ENCODE results near the gene RPL10A. TPM values are rescaled to one million over a fixed set of nuclear protein-coding genes. Genes with fewer than 3 reads are reported as not detected.

Gene RPL10A
- total and polyA plus RNA-seq, 4 experiments from 2014 or later = 844 to 2,070 (median 1,531) TPM

DNA sequence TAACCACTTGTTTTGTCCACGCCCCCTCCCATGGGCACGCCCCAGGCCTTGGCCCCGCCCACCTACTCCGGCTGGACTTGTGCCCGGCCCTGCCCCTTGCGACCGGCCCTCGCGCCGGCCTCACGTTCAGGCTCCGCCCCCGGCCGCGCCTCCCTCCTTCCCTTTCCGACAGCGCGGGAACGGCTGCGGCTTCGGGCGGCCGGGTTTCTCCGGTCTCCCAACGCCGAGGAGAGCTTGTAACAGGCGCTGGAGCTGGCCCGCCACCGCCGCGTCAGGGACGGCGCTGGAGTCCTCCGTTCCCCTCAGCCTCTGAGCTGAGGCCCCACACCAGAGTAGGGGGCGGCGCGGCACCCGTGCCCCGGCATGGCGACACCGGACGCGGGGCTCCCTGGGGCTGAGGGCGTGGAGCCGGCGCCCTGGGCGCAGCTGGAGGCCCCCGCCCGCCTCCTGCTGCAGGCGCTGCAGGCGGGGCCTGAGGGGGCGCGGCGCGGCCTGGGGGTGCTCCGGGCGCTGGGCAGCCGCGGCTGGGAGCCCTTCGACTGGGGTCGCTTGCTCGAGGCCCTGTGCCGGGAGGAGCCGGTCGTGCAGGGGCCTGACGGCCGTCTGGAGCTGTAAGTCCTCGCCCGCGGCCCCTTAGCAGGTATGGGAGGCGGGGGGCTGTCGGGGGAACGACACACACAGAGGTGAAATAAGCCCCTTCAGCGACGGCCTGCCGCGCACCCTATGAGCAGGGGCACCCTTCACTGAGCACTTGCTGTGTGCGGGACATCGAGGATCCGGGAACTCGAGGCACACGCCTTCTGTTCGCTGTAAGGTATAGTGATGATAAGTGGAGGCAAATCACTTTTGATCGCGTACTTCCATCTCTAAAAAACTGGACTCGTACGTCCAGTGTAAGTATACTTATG, 15.8 kb upstream of the RPL10A start, which contains the start of gene FANCE:
Gene FANCE, plus strand, starts transcription at position 156 of the 908 bp plus-strand sequence. Its CDS starts 208 bp downstream, at position 364.
- Histone ChIP-seq H3K4me3 (ENCODE audit: low read length in 2 of 2) (peak within 1 kb of the TSS; percentile 0 to 66), H3K27ac (ENCODE audit: low read depth, low read length) (peak within 1 kb of the TSS; percentile 59), H3K27me3 (ENCODE audit: insufficient read depth, low read length) (no peaks in the 10 kb centered on the region), H3K4me1 (ENCODE audit: insufficient read depth, low read length) (peaks cover 40% of the 10 kb centered on the region), H3K36me3 (ENCODE audit: insufficient read depth, low read length) (no peaks in the 10 kb centered on the region), H3K9me3 (ENCODE audit: control insufficient read depth in 1 of 2, low read length in 2 of 2) (no peaks in the 10 kb centered on the region)
- Mint-ChIP-seq H3K4me3 (peak within 1 kb of the TSS; percentile 84 to 91 (median 87)), H3K36me3 (peaks cover 10 to 14% of the 10 kb centered on the region in 2 donors), H3K4me1 (peaks cover 29 to 53% (median 39%) of the 10 kb centered on the region in 4 donors), H3K27me3 (no peaks in the 10 kb centered on the region), H3K27ac (peak within 1 kb of the TSS; percentile 54 to 94 (median 89)), H3K9me3 (no peaks in the 10 kb centered on the region)
- ChIA-PET CTCF (ENCODE audit: partially characterized antibody) (interaction anchor here (0.9 to 11.9 kb wide), 11 partner anchors 11 to 275 kb away, joined by 3 to 243 read pairs (median 7); partner anchors contain the start of genes DEF6, PPARD and RPL10A), POLR2A (ENCODE audit: partially characterized antibody) (interaction anchor here (0.7 to 7.5 kb wide), 9 partner anchors 16 to 284 kb away, joined by 3 to 107 read pairs (median 7); partner anchors contain the start of genes ARMC12, DEF6, PPARD and RPL10A)
- intact Hi-C loops (cut with micrococcal nuclease) = loop anchor here (1.0 to 5.0 kb wide), 2 partner anchors 16 to 285 kb away; partner anchors contain the start of genes ARMC12 and RPL10A
- peak; percentile 77 to 90 (median 81) for DNase-seq

DNA sequence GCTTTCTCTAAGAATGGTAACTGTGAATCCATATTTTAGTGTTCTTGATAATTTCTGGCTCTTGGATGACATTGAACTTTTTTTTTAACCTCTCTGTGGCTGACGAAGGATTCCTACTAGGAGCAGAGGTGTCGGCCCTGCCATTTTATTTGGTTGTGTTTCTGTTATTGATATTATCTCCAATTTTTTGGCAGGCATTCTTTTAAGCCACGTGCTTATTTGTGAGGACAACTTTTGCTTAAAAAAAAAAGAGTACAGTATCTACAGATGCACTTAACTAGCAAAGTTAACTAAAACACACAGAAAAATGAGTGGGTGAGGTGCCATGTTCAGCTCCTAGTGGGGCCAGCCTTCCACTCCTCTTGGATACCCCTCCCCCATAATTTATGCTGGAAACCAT, 15.0 kb upstream of the RPL10A start:
- Histone ChIP-seq H3K27me3 (ENCODE audit: insufficient read depth, low read length) (no peaks in the 10 kb centered on the region), H3K9me3 (ENCODE audit: control insufficient read depth in 1 of 2, low read length in 2 of 2) (no peaks in the 10 kb centered on the region), H3K27ac (ENCODE audit: low read depth, low read length) (peak overlapping the region; percentile 59), H3K4me1 (ENCODE audit: insufficient read depth, low read length) (peaks cover 40% of the 10 kb centered on the region), H3K4me3 (ENCODE audit: low read length in 2 of 2) (peak overlapping the region in 1 of 2 donors; percentile 66), H3K36me3 (ENCODE audit: insufficient read depth, low read length) (peaks cover 6% of the 10 kb centered on the region)
- ChIA-PET POLR2A (ENCODE audit: partially characterized antibody) (interaction anchor here (0.7 to 7.5 kb wide), 6 partner anchors 15 to 143 kb away, joined by 3 to 107 read pairs (median 7); partner anchors contain the start of genes PPARD, RPL10A and TEAD3), CTCF (ENCODE audit: partially characterized antibody) (interaction anchor here (0.8 to 11.9 kb wide), 8 partner anchors 14 to 157 kb away, joined by 3 to 243 read pairs (median 6); partner anchors contain the start of genes DEF6, PPARD and RPL10A)
- peaks cover 15 to 19% of the 10 kb centered on the region in 2 donors for H3K36me3 Mint-ChIP-seq
- H3K4me3 Mint-ChIP-seq = peak overlapping the region; percentile 81 to 91 (median 86)
- peaks cover 29 to 53% (median 39%) of the 10 kb centered on the region in 4 donors for H3K4me1 Mint-ChIP-seq
- no peaks in the 10 kb centered on the region for H3K9me3 Mint-ChIP-seq
- no peaks in the 10 kb centered on the region for H3K27me3 Mint-ChIP-seq
- intact Hi-C loops (cut with micrococcal nuclease) = loop anchor here (5.0 kb wide), 1 partner anchor 284 kb away; the partner anchor contains the start of gene ARMC12
- H3K27ac Mint-ChIP-seq = peak overlapping the region in 5 of 7 donors; percentile 4 to 83 (median 66)
- DNase-seq = no peak

DNA sequence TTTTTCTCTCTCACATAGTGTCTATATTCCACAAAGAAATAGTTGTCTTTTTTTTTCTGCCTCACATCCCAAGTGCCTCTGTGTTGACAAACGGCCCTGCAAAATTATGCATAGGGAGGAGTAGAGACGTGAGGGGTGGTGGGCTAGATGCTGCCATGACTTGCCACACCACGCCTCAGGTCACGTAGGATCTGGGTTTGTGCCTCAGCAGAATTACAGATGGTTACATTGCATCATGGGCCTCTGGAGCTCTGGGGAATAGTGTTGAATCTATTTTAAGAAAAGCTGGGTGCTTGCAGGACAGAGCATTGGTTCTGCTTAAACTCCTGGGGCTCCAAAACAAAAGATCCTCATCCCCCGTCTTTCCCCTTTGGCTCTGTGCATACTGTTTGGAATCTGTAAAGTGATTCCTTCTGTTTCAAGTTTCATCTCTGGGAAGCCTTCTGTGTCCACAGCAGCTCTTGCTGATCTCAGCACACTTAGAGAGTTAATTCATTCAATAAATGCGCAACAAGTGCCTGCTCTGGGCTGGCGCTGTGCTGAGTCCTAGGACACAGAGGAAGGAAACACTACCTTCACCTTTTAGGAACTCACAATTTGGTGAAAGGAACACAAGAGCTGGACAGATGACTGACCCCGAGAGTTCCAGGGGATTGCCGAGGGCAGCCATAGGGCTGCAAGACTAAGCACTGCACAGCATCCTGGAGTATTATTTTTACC, 13.7 kb upstream of the RPL10A start:
- Mint-ChIP-seq H3K27ac (peak overlapping the region in 3 of 7 donors; percentile 30 to 77 (median 52)), H3K36me3 (peaks cover 24 to 26% of the 10 kb centered on the region in 2 donors), H3K4me3 (peak overlapping the region in 6 of 8 donors; percentile 14 to 91 (median 42)), H3K4me1 (peaks cover 28 to 49% (median 39%) of the 10 kb centered on the region in 4 donors), H3K27me3 (no peaks in the 10 kb centered on the region), H3K9me3 (no peaks in the 10 kb centered on the region)
- Histone ChIP-seq H3K4me1 (ENCODE audit: insufficient read depth, low read length) (peaks cover 33% of the 10 kb centered on the region), H3K36me3 (ENCODE audit: insufficient read depth, low read length) (peaks cover 12% of the 10 kb centered on the region), H3K9me3 (ENCODE audit: control insufficient read depth in 1 of 2, low read length in 2 of 2) (no peaks in the 10 kb centered on the region), H3K27ac (ENCODE audit: low read depth, low read length) (no peak overlapping the region), H3K27me3 (ENCODE audit: insufficient read depth, low read length) (no peaks in the 10 kb centered on the region), H3K4me3 (ENCODE audit: low read length in 2 of 2) (no peak overlapping the region)
- POLR2A ChIA-PET (ENCODE audit: partially characterized antibody) = interaction anchor here (1.3 to 7.5 kb wide), 3 partner anchors 14 to 112 kb away, joined by 3 to 107 read pairs (median 58); partner anchors contain the start of genes PPARD and RPL10A
- no peak for DNase-seq
- CTCF ChIA-PET (ENCODE audit: partially characterized antibody) = interaction anchor here (0.6 to 9.7 kb wide), 6 partner anchors 12 to 158 kb away, joined by 3 to 158 read pairs (median 6); partner anchors contain the start of genes DEF6, PPARD and RPL10A
- intact Hi-C loops (cut with micrococcal nuclease) = loop anchor here (5.0 kb wide), 1 partner anchor 283 kb away; the partner anchor contains the start of gene ARMC12

DNA sequence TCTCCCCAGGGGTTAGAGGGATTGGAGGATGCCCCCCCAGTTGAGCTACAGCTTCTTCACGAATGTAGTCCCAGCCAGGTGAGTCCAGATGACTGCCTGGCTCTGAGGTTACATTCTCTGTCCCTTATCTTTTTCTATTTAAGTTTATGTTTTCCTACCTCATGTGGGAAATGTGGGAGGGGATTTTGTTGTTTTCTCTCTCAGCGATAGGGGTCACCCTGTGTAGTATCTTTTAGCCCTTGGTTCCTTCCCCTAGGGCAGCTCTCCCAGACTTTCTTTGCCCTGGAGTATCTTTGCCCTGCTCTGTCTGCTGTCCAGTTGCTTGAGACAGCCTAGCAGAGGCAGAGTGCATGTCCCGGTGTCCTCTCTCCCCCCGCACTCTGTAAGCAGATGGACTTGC, 10.3 kb upstream of the RPL10A start:
- DNase-seq = no peak
- H3K9me3 Mint-ChIP-seq = no peaks in the 10 kb centered on the region
- Histone ChIP-seq H3K9me3 (ENCODE audit: control insufficient read depth in 1 of 2, low read length in 2 of 2) (no peaks in the 10 kb centered on the region), H3K4me3 (ENCODE audit: low read length in 2 of 2) (no peak overlapping the region), H3K4me1 (ENCODE audit: insufficient read depth, low read length) (peaks cover 19% of the 10 kb centered on the region), H3K36me3 (ENCODE audit: insufficient read depth, low read length) (peaks cover 14% of the 10 kb centered on the region), H3K27ac (ENCODE audit: low read depth, low read length) (no peak overlapping the region), H3K27me3 (ENCODE audit: insufficient read depth, low read length) (no peaks in the 10 kb centered on the region)
- peaks cover 34 to 37% of the 10 kb centered on the region in 2 donors for H3K36me3 Mint-ChIP-seq
- POLR2A ChIA-PET (ENCODE audit: partially characterized antibody) = interaction anchor here (0.6 to 1.7 kb wide), 2 partner anchors 10 to 101 kb away, joined by 4 to 8 read pairs; partner anchors contain the start of gene RPL10A
- no peaks in the 10 kb centered on the region for H3K27me3 Mint-ChIP-seq
- peaks cover 16 to 29% (median 21%) of the 10 kb centered on the region in 4 donors for H3K4me1 Mint-ChIP-seq
- peak overlapping the region in 1 of 8 donors; percentile 40 for H3K4me3 Mint-ChIP-seq
- peak overlapping the region in 2 of 7 donors; percentile 46 to 60 for H3K27ac Mint-ChIP-seq
- intact Hi-C loops (cut with micrococcal nuclease) = no loop called here
- CTCF ChIA-PET (ENCODE audit: partially characterized antibody) = interaction anchor here (0.8 to 2.5 kb wide), 5 partner anchors 8 to 116 kb away, joined by 3 to 8 read pairs (median 4); no protein-coding TSS in a partner anchor

DNA sequence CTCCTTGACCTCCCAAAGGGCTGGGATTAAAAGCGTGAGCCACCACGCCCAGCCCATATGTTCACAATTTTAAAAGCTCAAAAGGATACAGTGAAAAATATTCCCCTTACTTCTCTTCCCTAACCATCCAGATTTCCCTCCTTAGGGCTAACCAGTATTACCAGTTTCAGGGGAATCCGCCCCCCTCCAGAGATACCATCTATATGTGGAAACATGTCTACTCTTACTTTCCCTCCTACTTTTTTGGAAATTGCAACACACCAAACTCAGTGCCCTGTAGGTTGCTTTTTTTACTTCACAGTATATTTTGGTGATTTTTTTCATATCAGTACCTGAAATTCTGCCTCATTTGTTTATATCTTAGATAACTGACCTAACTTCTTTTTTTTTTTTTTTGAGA, 6.9 kb upstream of the RPL10A start:
- no peak overlapping the region for H3K4me3 Mint-ChIP-seq
- Histone ChIP-seq H3K4me3 (ENCODE audit: low read length in 2 of 2) (no peak overlapping the region), H3K36me3 (ENCODE audit: insufficient read depth, low read length) (peaks cover 18% of the 10 kb centered on the region), H3K4me1 (ENCODE audit: insufficient read depth, low read length) (no peaks in the 10 kb centered on the region), H3K27me3 (ENCODE audit: insufficient read depth, low read length) (no peaks in the 10 kb centered on the region), H3K27ac (ENCODE audit: low read depth, low read length) (no peak overlapping the region), H3K9me3 (ENCODE audit: control insufficient read depth in 1 of 2, low read length in 2 of 2) (no peaks in the 10 kb centered on the region)
- DNase-seq = no peak
- intact Hi-C loops (cut with micrococcal nuclease) = no loop called here
- ChIA-PET POLR2A (ENCODE audit: partially characterized antibody) (interaction anchor here (0.7 kb wide), 1 partner anchor 46 kb away, joined by 3 read pairs; no protein-coding TSS in a partner anchor), CTCF (ENCODE audit: partially characterized antibody) (interaction anchor here (1.1 kb wide), 1 partner anchor 90 kb away, joined by 5 read pairs; no protein-coding TSS in a partner anchor)
- peaks cover 28 to 29% of the 10 kb centered on the region in 2 donors for H3K36me3 Mint-ChIP-seq
- no peaks in the 10 kb centered on the region for H3K9me3 Mint-ChIP-seq
- H3K27me3 Mint-ChIP-seq = no peaks in the 10 kb centered on the region
- H3K27ac Mint-ChIP-seq = peak overlapping the region in 1 of 7 donors; percentile 32
- peaks cover 1 to 5% (median 2%) of the 10 kb centered on the region in 4 donors for H3K4me1 Mint-ChIP-seq

DNA sequence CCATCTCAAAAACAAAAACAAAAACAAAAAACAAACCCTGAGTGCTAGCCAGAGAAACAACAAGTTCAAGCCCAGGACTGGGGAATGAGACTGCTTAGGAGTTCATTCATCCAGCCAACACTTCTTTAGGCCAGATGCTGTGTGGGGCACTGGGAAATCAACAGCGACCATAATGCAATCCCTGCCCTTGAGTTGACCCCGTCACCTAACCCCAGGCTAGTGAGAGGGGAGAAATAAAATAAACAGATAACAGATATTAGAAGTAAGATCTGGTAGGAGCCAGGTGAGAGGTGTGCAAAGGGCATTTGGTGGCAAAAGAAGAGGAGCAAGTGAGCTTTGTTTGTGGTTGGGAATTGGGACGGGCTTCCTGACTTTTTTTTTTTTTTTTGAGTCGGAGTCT, 4.9 kb upstream of the RPL10A start:
- intact Hi-C loops (cut with micrococcal nuclease) = no loop called here
- Histone ChIP-seq H3K27me3 (ENCODE audit: insufficient read depth, low read length) (no peaks in the 10 kb centered on the region), H3K27ac (ENCODE audit: low read depth, low read length) (no peak overlapping the region), H3K4me1 (ENCODE audit: insufficient read depth, low read length) (peaks cover 7% of the 10 kb centered on the region), H3K36me3 (ENCODE audit: insufficient read depth, low read length) (peaks cover 11% of the 10 kb centered on the region), H3K4me3 (ENCODE audit: low read length in 2 of 2) (no peak overlapping the region), H3K9me3 (ENCODE audit: control insufficient read depth in 1 of 2, low read length in 2 of 2) (no peaks in the 10 kb centered on the region)
- Mint-ChIP-seq H3K4me3 (no peak overlapping the region), H3K27ac (no peak overlapping the region), H3K27me3 (no peaks in the 10 kb centered on the region), H3K36me3 (peaks cover 23 to 31% of the 10 kb centered on the region in 2 donors), H3K4me1 (peaks cover 6 to 16% (median 11%) of the 10 kb centered on the region in 4 donors), H3K9me3 (no peaks in the 10 kb centered on the region)
- ChIA-PET POLR2A (ENCODE audit: partially characterized antibody) (interaction anchor here (0.6 kb wide), 1 partner anchor 152 kb away, joined by 3 read pairs; no protein-coding TSS in a partner anchor), CTCF (ENCODE audit: partially characterized antibody) (interaction anchor here (0.6 to 1.9 kb wide), 7 partner anchors 11 to 170 kb away, joined by 3 to 5 read pairs (median 3); partner anchors contain the start of genes FANCE and PPARD)
- no peak for DNase-seq
